G401 (cell line): ENCODE results near the gene SERTAD1. TPM values are rescaled to one million over a fixed set of nuclear protein-coding genes. Genes with fewer than 3 reads are reported as not detected.
"Not testable (repeated sequence)": the region's sequence is repeated elsewhere in the genome, so short reads cannot be mapped to it uniquely, and the experiment has no call there.

Source experiments
- DNase-seq: peaks from one replicate; pipeline ENCODE4 v3.0.0-alpha.2; 2015; ENCODE audit warnings: low spot score
- in situ Hi-C: cut with HindIII; loops from 2 replicates; pipeline ENCODE4 v1.10.0; 2016; ENCODE audit warnings: low sequenced_read_pairs, mixed read lengths
- total RNA-seq: library from RNA; depleted of rRNA; stranded (reverse); fragments of >200 nt; shearing (Covaris generic); gene quantifications from 2 replicates; pipeline ENCODE4 v1.2.3, GENCODE V29; 2014

Gene SERTAD1
- total RNA-seq, 1 experiment from 2014 or later: 24.4 TPM

DNA sequence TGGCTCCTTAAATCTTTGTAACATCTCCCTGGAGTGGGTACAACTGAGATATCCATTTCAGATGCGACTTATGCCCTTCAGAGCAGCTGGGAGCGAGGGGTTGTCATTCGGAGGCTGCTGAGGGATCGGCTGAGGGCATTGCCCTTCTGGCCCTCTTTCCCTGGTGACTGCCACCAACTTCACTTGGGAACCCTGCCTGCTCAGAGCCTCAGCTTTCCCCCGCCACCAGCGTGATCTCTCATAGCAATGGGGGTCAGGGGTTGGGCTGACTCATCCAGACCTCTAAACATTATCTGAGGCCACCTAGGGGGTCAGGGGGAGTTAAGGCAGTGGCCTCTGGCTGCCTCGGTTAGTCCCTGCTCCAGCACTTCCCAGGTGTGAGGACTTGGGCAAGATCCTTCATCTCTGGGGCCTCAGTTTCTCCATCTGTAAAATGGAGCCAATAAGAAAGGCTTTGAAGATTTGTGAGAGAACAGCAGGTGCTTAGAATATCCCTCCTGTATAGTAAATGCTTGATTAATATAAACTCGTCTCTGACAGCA is 13.8 kb downstream of the SERTAD1 start:
- no peak for DNase-seq
- in situ Hi-C loops: no loop called here

DNA sequence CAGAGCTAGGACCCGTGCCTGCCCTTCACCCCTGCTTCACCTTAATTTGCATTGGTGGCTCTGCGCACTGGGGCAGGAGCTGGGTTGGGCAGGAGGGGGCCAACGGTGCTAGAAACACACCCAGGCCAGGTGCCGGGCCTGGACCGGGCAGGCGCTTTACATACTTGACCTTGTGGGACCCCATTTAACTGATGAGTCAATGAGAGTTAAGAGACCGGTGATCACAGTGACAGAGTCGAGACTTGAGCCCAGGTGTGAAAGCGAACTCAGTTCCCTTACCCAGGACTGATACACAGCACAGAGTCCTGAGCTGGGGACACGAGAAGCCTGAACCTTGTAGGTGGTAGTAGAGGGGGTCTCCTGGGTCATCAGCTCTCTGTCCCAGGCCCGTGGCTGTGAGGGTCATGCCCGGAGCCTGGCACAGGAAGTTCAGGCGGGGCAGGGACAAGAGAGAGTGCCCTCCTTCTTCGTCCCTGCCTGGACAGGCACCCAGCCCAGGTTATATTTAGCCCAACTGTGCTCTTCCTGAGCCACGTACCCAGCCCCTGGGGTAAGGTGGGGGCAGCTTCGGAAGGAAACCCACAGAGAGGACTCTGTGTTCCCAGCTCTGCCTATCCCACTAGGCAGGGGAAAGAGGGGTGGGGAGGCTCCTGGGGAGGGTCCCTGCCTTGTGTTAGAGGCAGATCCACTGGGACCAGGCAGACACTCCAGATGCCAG is 14.5 kb downstream of the SERTAD1 start:
- in situ Hi-C loops: no loop called here
- no peak for DNase-seq

DNA sequence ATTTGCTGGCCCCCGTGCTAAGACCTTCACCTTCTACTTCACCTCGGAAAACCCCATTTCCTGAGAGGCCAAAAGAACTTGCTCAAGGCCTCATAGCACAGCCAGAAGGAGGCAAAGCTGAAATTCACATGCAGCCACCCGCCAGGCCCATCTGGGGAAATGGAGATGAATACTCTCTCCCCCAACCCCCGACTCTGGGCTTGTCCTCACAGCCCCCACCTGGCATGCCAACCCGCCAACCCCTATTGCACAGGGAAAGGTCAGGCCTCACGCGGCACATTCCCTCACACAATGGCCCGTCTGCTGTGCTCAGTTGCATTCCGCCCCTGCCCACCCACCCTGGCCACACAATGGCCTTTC is 15.8 kb downstream of the SERTAD1 start:
- no peak for DNase-seq
- in situ Hi-C loops: no loop called here

DNA sequence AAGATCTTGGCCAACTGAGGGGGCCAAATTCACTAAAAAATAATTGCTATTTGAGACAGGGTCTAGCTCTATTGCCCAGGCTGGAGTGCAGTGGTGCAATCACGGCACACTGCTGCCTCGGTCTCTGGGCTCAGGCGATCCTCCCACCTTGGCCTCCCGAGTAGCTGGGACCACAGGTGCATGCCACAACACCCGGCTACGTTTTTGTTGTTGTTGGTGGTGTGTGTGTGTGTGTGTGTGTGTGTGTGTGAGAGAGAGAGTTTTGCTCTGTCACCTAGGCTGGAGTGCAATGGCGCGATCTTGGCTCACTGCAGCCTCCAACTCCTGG is 17.2 kb downstream of the SERTAD1 start:
- in situ Hi-C loops, DNase-seq: not testable (repeated sequence)

DNA sequence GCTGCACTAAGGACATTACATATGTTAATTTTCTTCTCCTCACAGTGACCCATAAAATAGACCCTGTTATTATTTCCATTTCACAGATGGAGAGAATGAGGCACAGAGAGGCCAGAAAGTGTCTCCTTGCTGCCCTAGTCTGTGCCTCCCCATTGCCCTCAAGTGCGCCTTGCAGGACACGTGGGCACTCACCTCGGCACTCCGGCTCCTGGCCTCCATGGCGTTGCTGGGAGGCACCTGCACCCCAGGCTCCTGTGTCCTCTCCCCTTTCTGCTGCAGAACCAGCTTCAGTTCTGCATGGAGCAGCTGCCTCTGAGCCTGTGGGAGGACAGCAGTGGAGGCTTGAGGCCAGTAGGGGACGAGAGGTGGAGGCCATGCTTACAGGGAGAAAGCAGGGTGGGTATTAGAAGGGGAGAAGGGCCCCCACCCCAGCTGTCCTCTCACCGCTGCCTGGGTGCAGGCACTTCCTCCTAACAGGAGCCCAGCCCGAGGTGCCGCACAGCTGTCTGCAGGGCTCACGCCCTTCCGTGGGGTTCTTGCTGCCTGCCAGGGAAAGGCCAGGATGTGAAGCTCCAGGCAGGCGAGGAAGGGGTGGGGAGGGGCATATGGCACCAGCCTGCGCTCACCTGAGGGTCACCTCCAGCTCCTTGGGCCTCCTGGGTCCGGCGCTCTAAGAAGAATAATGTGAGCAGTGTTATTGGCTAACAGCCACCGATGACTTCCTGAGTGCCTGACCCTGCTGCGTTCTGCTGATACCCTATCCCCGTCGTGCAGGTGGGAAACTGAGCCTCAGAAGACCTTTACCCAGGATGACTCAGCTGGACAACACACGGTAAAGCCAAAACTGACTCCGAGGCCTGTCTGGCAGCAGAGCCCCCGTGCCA is 17.8 kb downstream of the SERTAD1 start:
- no peak for DNase-seq
- in situ Hi-C loops: no loop called here

DNA sequence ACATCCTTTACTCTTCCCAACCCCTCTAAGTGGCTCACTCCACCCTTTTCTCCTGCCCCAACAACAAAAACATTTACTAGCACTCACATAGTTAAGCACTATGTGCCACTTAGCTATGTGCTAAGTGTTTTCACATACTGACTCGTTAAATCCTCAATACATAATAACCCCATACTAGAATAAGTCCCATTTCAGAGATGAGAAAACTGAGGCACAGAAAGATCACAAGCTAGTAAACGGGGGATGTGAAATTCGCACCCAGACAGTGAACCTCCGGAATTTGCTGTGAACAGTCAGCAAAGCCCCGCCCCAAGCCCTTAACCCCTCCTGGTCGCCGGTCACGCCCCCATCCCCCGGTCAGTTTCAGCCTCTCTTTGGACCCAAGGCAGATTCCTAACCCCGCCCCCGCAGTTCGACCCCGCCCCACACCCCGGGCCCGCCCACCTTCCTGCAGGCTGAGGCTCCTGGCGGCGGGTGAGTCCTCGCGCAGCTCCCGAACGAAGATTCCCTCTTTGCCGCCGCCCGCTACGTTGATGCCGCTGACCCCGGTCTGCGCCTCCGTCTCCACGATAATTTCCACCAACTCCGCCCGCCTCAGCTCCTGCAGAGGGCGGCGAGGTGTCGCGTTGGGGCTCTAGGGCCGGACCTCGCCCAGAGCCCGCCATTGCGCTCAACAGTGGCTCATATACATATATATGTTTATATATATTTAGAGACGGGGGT is 22.4 kb downstream of the SERTAD1 start:
- peak; percentile 48 for DNase-seq
- in situ Hi-C loops: no loop called here

DNA sequence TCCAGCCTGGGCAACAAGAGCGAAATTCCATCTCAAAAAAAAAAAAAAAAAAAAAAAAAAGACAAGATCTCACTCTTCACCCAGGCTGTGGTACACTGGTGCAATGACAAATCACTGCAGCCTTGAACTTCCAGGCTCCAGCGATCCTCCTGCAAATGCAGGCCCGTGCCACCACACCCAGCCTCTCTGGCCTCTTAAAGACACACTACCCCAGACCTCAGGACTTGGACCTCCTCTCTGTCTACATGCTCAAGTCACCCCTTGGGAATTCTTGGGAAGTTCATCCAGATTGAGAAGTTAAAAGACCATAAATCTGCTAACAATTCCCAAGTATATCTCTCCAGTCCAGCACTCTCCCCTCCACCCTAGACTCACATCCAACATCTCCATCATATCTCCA is 25.2 kb downstream of the SERTAD1 start:
- no peak for DNase-seq
- in situ Hi-C loops: no loop called here

DNA sequence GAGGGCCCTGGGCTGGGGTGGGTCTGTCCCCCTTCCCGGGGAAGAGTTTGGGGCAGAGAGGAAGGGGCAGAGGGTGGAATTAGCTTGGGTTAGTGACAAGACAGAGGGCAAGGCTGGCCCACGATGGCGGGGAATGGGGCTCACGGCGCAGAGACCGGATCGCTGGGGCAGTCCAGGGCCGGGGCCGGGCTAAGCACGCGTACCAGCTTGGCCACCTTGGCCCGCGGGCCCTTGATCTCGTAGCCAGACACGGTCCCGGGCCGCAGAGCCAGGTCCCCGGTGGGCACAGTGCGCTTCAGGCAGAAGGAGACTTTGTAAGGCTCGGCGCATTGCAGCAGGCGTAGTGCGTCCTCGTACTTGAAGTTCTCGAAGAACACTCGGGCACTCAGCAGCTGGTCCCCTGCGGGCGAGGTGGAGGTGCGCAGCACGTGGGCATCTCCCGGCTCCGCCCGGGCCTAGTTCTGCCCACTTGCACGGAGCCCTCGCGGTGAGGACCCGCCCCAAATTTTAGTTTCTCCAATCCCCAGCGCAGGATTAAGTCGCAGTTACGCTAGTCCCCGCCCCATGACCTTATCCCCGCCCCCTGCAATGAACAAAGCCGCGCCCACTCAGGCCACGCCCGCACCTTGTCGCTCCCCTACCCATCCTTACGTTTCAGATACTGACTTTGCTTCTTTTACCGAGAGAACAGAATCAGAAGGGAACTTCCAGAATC is 27.2 kb downstream of the SERTAD1 start:
- in situ Hi-C loops: no loop called here
- no peak for DNase-seq

DNA sequence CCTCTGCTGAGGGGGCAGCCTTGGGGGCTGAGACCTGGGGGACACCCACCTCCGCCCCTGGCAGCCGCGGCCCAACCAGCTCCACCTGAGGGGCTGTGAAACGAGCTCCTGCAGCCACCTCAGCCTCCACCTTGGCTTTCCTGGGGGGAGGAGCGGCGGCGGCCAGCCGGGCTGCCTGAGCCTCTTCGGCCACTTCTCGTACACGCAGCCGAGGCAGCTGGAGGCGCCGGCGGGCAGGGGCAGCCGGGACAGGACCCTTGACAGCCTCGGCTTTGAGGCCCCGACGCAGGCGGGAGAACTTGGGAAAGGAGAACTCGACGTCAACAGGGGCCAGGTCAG is 28.3 kb downstream of the SERTAD1 start:
- no peak for DNase-seq
- in situ Hi-C loops: no loop called here

DNA sequence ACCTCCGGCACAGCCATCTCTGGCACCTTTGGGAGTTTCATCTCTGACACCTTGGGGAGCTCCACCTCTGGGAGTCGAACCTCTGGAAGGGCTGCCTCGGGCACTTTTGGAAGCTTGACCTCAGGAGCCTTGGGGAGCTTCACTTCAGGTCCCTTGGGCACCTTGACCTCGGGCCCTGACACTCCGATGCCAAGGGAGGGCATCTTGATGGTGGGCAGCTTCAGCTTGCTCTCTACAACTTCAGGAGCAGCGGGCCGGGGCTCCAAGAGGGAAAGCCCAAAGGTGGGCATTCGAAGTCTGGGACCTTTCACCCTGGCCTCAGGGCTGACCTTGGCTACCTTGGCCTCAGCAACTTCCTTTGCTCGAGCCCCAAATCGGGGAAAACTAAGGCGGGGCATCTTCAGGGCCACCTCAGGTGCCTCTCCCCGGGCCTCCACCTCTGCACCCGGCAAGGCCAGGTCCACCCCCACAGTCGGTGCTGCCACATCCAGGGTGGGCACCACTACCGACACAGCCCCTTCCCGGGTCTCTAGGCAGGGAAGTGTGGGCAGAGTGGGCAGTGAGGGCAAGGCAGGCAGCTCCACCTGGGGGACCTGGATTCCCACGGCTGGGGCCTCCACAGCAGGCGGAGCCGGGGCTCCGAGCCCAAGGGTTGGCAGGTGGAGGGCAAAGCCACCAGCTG is 28.8 kb downstream of the SERTAD1 start:
- DNase-seq: no peak
- in situ Hi-C loops: no loop called here

DNA sequence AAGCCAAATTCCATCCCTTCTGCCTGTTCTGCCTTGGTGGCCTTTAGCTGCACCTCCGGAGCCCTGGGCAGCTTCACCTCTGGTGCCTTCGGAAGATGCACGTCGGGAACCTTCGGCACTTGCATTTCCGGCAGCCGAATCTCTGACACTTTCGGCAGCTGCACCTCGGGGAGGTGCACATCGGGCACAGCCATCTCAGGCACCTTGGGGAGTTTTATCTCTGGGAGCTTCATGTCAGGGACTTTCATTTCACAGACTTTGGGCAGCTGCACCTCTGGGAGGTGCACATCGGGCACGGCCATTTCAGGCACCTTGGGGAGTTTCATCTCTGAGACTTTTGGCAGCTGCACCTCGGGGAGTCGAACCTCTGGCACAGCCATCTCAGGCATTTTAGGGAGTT is 29.8 kb downstream of the SERTAD1 start:
- in situ Hi-C loops: no loop called here
- no peak for DNase-seq

- in situ Hi-C loops: no loop called here
- DNase-seq: no peak
These were observed 31.0 kb downstream of the SERTAD1 start for GRCh38 chr19:40394816-40395210.

DNA sequence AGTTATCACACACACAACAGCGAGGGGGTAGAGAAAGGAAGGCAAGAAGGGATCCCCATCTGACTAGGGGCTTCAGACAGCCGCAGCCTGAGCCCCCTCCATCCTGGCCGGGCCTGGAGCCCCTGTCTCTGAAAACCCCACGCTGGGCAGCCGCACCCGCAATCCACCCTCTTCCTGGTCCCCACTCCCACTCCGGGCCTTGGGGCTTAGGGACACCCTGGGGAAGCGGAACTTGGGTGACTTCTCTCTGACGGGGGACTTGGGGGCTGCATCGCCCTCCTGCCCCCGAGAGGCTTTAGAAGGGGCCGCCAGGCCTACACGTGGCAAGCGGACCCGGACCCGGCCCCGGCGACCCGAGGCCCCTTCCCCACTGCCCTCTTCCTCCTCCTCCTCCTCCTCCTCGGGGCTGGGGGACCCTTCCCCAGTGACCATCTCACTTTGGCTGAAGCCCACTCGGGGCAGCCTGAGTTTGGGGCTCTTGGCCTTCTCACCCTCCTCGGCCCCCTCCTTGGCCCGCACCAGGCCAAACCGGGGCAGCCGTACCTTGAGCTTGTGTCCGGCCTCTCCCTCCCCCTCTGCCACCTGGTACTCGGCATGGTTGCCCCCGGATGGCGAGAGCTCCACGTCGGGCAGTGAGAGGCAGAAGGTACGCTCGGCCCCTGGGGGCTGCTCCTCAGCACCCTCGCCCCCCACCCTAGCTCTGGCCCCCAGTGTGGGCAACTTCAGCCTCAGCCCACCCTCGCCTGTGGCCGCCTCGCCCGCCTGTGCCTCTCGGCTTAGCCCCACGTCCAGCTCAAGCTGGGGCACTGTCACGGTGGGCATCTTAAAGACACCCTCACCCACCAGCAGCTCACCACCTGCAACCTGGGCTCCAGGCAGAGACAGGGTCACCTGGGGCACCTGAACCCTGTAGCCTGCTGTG is 31.6 kb downstream of the SERTAD1 start:
- DNase-seq: no peak
- in situ Hi-C loops: no loop called here

DNA sequence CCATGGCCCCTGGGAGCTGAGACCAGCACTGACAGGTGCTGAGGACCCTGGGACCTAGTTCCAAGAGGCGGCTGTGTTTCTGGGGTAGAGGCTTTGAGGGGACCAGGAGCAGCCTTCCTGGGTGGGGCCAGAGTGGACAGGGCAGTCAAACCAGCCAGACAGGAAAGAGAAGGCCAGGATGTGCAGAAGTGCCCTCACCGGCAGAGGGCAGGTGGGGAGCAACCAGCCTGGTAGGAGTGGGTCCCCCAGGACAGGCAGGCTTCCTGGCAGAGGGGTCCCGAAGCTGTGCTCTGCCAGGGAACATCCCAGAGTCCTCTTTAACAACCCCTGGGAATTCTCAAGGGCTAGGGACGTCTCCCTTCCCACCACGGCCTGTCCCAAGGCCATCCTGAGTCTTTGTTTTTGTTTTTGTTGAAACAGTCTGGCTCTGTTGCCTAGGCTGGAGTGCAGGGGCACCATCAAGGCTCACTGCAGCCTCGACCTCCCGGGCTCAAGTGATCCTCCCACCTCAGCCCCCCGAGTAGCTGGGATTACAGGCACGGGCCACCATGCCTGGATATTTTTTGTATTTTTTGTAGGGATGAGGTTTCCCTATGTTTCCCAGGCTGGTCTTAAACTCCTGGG is 32.8 kb downstream of the SERTAD1 start:
- no peak for DNase-seq

GRCh38 chr19:40392123-40392522 is 33.7 kb downstream of the SERTAD1 start:
- in situ Hi-C loops: no loop called here
- DNase-seq: no peak

More for the DNA sequence above, 32.8 kb downstream of the SERTAD1 start:
- in situ Hi-C loops: no loop called here

DNA sequence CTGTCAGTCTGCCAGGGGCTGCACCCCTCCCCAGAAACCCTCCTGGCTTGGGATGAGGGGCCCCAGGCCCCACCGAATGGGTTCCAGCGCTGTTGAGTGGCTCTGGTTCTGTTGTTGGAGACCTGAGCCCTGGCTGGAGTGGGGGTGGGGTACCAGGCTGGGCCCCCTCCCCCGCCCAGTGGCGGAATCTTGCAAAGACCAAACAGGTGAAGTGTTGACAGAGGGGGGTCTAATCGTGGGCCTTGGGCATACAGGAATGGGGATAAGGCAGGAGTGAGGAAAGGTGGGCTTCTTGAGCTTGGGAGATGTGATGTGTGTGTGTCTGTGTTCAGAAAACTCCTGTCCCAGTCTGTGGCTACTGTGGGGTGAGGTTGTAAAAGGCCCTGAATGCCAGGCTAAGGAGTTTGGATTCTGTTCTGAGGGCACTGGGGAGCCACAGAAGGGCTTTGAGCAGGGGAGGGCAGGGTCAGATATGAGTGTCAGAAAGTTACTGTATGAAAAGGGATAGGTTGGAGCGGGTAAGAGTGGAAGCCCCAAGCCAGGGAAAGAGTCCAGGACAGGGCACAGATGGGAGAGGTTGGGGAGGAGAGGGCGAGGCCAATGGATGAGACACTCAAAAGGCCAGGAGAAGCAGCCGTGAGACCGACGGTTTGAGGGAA is 35.6 kb downstream of the SERTAD1 start, which contains the start of gene HIPK4:
Gene HIPK4, minus strand, starts transcription at position 98 of the 659 bp plus-strand sequence. CDS start 279 bp downstream, outside the sequence.
- no peak for DNase-seq
- in situ Hi-C loops: no loop called here
